ENCODE data around the gene ITPRID1.

ITPRID1 gene

DNA sequence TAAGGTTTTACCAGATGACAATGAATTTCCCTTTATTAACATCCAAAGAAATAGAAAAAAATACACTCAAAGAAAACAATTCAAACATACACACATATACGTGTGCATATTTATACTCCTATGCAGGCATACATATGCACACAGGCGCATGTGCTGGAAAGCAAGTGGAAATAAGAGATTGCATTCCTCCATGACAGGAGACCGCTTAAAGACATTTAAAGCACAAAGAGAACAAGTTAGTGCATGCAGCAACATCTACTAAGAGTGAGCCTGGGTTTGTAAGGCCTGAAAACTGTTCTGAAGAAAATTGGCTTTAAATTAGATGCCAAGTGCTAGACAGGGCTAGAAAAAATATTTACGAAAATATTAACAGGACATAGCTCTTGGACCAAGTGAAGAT, 133.1 kb downstream of the ITPRID1 start:
- DNase-seq, result no peak

GRCh38 chr7:31647511-31647910, 133.6 kb downstream of the ITPRID1 start:
- DNase-seq, result no peak

DNA sequence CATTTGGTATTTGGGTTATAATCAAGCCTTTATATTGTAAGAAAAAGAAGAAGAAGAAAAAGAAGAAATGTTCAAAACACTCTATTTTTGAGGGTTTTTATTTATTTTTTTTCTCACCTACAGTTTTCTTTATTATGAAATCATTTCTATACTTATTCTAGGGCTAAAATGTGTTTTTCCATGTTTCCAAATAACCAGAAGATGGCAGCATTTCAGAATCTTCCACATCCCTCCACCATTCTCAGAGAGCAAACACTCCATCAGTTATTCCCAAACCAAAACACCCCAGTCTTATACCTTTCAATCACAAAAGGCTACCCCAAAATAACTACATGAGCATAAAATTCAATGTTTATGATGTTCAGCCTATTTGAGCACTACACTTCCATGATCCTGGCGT, 134.4 kb downstream of the ITPRID1 start:
- DNase-seq, result no peak

- no peak for DNase-seq
Observed at GRCh38 chr7:31648880-31649279, 135.0 kb downstream of the ITPRID1 start.

DNA sequence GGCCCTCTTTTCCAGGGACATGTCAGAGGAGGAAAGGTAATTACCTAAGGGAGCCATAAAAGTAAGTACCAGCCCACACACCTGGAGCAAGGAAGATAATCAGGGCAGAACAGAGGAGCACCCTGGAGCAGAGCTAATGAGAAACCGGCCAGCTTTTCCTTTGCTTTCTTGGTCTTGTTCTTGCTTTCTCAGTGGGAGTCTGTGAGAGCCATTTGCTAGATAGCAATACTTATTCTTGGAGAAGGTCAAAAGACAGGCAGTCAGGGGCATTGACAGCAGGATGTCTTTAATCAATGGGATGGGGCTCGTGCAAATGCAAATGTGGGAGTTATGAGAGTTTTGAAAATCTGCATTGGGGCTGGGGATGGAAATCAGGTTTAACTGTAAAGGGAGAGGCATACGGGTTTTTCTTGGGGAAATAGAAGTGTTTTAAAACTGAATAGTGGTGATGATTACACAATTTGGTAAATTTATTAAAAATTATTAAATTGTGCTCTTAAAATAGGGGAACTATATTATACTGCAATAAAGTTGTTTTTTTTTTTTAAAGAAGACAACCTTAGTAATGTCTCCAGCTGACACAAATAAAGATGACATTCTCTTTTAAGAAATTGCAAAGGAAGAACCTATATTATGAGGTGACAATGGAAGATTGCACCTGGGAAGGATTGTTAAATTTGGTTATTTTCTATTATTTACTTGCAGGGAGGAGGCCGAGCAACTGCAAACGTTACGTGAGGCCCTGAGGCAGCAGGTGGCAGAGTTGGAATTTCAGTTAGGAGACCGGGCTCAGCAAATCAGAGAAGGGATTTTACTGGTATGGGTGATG, 137.6 kb downstream of the ITPRID1 start:
- DNase-seq, result no peak

- no peak for DNase-seq
Observed at GRCh38 chr7:31652063-31652326, 138.1 kb downstream of the ITPRID1 start.

DNA sequence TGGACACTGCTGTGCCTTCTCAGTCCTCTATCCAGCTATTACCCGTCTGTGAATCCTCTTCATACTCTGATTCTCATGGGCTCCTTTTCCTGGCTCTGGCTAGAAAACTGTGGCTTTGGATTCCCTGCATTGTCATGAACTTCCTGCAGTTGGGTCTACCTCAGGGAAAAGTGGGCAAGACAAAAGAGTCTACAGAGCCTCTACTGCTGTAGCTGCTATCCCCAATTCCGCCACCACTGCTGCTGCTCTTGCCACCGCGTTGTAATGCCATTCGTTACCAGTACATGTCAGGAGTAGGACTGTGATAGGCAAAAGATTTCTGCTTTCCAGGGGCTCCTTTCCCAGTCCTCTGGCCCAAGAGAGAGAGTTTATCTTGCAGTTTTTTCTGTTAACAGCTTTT, 149.2 kb downstream of the ITPRID1 start:
- no peak for DNase-seq

DNA sequence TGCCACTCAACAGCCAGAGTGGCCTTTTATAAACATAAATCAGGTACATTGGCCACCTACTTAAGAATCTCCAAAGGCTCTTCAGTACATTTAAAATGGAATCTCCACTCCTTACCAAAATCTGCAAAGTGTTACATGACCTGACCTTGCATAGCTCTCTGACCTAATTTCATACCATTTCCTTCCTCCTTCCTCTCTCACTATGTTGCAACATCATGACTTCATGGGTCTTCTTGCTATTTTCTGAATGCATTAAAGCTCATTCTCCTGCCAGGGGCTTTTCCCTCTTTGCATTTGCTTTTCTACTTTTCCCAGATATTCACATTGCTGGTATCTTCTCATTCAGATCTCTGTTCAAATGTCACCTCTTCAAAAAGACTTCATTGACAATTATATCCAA, 151.0 kb downstream of the ITPRID1 start:
- no peak for DNase-seq

- no peak for DNase-seq
Observed at GRCh38 chr7:31665546-31665945, 151.7 kb downstream of the ITPRID1 start.

GRCh38 chr7:31669461-31669860, 155.6 kb downstream of the ITPRID1 start:
- DNase-seq, result no peak

DNA sequence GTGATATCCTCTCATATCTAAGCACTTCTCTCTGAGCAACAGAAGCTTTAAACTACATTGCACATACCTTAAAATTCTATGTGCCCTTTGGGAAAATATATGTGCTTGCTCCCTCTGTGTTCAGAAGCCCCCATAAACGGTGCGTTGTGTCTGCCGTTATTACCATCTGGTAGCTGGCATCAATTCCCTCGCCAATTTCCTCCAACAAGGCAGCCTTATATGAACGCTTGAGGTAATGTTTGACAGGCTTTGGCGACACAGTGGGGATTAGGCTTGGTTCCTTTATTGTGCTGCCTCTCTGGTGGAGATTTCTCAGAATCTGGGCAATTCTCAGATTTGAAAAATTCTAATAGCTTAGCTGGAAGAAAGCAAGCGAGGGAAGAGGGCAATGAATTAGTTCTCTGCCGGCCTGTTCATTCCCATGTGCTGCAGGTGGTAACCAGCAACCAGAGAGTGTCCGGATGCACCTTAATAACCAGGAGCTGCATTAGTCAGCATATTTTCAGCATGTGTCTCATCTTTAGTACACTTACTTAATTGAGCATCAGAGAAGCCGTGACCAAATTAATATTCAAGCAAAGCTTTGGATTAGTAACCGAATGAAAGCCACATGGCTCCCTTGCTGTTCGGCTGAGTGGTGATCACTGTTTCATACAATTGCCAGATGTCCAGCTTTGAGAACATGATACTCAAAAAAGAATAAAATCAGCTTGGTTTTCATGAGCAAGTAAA, 165.8 kb downstream of the ITPRID1 start:
- no peak for DNase-seq

- no peak for DNase-seq
Observed at GRCh38 chr7:31683445-31684225, 169.7 kb downstream of the ITPRID1 start.

DNA sequence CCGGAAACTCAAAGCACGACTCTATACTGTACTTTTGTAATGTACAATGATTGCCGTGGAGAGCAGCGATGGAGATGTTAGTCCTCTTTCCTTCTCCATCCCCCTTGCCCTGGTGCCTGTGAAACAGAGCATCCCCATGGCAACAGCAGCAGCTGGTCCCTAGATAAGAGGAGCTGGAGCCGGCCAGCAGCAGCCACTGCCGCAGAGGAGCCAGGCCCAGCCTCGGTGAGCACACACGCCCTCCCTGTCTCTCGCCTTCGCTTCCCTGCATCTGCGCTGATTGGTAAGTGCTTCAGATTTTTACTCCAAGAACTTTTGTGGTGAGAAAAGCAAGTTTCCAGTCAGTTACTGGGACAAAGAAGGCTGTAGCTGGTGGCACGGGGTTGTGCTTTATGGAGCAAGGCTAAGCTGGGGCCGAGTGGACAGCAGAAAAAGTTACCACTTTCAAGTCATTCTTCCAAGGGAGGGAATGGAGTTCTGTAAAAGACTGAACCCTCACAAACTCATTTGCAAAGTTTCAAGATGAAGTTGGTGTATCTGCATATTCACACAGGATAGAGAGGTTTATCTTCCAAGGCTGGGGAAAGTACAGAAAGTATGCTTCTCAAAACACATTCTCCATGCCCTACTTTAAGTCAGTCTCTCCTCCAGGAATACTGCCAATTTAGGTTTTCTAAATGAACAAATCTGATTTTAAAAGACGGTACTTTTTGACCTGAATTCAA, 173.3 kb downstream of the ITPRID1 start, which contains the start of gene PPP1R17:
Gene PPP1R17 (plus strand): TSS at position 192 of the 725 bp plus-strand sequence. CDS start 5,227 bp downstream, outside the sequence.
- DNase-seq, result no peak

- no peak for DNase-seq
Observed at GRCh38 chr7:31688372-31688771, 174.5 kb downstream of the ITPRID1 start.

GRCh38 chr7:31688996-31689395, 175.1 kb downstream of the ITPRID1 start:
- DNase-seq, result no peak

GRCh38 chr7:31690935-31691334, 177.0 kb downstream of the ITPRID1 start:
- no peak for DNase-seq

DNA sequence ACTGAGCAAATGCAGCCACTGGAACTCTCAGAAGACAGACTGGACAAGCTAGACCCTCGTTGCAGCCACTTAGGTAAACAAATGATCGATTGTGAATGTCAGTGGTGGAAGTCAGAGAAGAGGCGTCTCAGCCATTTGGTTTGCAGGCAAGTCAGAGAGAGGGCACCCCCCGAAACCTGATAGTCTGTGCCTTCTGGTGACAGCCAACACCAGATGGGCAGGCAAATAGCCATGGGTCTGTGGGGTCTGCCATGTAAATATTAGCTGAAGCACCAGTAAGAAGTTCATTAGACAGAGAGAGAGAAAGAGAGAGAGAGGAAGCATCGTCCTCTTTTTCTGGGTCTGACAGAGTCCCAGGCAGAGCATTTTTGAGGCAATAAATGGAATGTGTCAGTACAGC, 178.6 kb downstream of the ITPRID1 start:
- no peak for DNase-seq

- no peak for DNase-seq
Observed at GRCh38 chr7:31692871-31693270, 179.0 kb downstream of the ITPRID1 start.

DNA sequence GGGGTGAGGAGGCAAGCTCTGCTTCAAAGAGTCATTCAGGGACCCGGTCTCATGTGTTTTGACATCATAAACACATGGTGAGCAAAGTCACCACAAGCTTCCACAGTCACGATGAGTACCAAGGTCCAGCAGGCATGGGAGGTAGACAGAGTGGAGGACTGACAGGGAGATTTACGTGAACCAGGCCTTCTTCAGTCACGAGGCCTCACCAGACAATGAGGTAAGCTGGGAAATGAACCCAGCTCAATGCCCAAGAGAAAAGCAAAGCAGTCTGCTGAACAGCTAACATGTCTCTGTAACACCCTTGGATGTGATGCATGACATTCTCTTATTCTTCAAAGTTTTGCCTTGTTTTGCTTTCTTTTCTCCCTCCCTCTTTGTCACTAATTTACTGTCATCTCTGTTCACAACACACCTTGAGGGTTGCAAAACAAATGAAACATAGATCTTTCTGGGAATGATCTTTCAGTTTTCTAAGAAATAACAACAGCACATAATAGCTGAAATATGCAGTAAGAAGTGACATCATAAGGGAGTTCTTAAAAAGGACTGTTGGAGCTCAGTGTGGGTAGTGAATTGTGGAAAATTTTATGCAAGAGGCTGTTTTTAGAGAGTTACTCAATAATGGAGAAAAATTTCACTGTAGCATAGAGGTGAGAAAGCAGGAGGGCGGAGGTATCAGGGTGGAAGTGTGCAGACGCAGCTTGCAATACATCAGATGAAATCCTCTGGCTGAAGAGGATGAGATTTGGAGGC, 182.1 kb downstream of the ITPRID1 start:
- DNase-seq, result no peak

DNA sequence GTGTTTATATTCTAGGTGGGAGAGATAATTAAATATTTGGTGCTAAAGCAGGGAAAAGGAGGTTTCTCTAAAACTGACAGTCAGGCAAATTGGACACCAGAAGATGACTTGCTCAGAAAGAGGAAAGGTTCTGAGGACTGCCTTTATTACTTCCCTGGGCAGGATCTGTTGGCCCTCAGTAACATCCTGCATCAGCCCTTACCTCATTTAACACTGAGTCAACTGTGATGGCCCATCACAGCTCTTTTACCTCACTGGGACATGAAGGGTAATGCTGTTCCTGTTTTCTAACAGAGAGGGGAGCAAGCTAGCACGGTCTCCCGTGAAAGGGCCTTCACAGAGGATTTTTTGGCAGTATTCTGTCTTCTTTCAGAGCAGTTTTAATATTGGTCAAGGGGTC, 185.2 kb downstream of the ITPRID1 start:
- no peak for DNase-seq

DNA sequence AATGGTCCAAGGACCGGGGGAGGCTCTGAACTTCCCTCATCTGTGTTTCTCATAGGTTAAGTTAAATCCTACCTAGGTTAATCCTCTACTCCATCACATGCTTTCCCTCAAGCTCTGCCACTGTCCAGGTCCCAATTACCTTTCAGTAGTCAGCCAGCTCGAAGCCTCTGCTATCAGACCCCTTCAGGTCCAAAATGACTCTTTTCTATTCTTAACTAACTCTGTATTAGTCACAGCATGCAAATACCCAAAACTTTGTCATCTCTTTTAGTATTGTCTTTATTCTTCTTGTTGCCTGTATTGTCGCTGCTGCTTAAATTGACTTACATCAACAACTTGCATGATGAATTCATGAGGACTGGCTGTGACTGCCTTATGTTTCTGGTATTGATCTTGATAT, 188.5 kb downstream of the ITPRID1 start:
- DNase-seq, result no peak

DNA sequence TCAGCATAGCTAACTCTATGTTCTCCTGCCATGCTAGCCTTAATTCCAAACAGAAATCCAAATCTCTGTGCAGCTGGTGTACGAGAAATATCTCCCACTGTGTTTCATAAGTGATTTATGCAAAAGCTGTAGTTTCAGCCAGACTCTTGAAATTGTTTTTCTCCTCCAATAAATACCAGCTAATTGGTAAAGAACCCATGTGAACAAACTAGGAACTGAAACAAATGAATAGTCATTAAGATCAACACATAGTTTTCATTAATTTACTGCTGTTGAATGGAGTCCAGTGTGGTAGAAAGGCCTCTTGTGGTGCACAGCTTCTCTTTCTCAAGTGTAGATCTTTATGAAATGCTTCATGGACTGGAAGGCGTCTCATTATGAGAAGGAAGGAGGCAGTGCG, 191.5 kb downstream of the ITPRID1 start:
- no peak for DNase-seq

Data from activated naive CD4-positive, alpha-beta T cell treated with Interleukin-2 at 50 U/mL for 16 hours (primary cell).